Smooth muscle cell (in vitro differentiated cells): Measurements from ENCODE around the gene ABCF1. TPM values are rescaled to one million over a fixed set of nuclear protein-coding genes. Genes with fewer than 3 reads are reported as not detected.
A peak's percentile ranks its signal among the peaks of the same experiment; 100 is the strongest.

ENCODE experiments used
- DNase-seq: peaks from one replicate; lab custom pipeline; 2025; ENCODE audit not compliant: unreplicated experiment; lab: John Stamatoyannopoulos, UW
- H2AFZ ChIP-seq: fragments of 200-600 bp; sonication (generic); 2 replicates; pipeline ENCODE4 v1.6.0; 2016; ENCODE audit warnings: antibody characterized with exemption, low read depth, mild to moderate bottlenecking
- H3F3A ChIP-seq: fragments of 200-600 bp; sonication (generic); 2 replicates; pipeline ENCODE4 v1.6.0; 2017; ENCODE audit warnings: antibody characterized with exemption, low read depth
- H3K27ac ChIP-seq: fragments of 200-600 bp; sonication (generic); 2 replicates; pipeline ENCODE4 v1.5.1; 2016; ENCODE audit warnings: low read depth, mild to moderate bottlenecking
- H3K27me3 ChIP-seq: fragments of 200-600 bp; sonication (generic); 2 replicates; pipeline ENCODE4 v1.6.1; 2016; ENCODE audit warnings: low read depth, mild to moderate bottlenecking
- H3K36me3 ChIP-seq: fragments of 200-600 bp; sonication (generic); 2 replicates; pipeline ENCODE4 v1.5.1; 2016; ENCODE audit warnings: low read depth
- H3K4me1 ChIP-seq: fragments of 200-600 bp; sonication (generic); 2 replicates; pipeline ENCODE4 v1.5.1; 2016; ENCODE audit warnings: low read depth
- H3K4me2 ChIP-seq: fragments of 200-600 bp; sonication (generic); 2 replicates; pipeline ENCODE4 v1.6.0; 2016; ENCODE audit warnings: mild to moderate bottlenecking
- H3K4me3 ChIP-seq: fragments of 200-600 bp; sonication (generic); 2 replicates; pipeline ENCODE4 v1.5.1; 2016; ENCODE audit warnings: mild to moderate bottlenecking
- H3K79me2 ChIP-seq: fragments of 200-600 bp; sonication (generic); 2 replicates; pipeline ENCODE4 v1.6.0; 2016; ENCODE audit warnings: low read depth, mild to moderate bottlenecking
- H3K9ac ChIP-seq: fragments of 200-600 bp; sonication (generic); 2 replicates; pipeline ENCODE4 v1.6.0; 2016; ENCODE audit warnings: low read depth
- H3K9me3 ChIP-seq: fragments of 200-600 bp; sonication (generic); replicated peaks from 2 replicates; pipeline ENCODE4 v1.5.1; 2016; ENCODE audit warnings: low read depth
- H4K20me1 ChIP-seq: fragments of 200-600 bp; sonication (generic); 2 replicates; pipeline ENCODE4 v1.6.0; 2016; ENCODE audit warnings: low read depth
- CTCF ChIP-seq: fragments of 200-600 bp; sonication (generic); IDR thresholded peaks from 2 replicates; pipeline ENCODE4 v1.5.1; 2017; ENCODE audit warnings: borderline replicate concordance, mild to moderate bottlenecking, antibody characterized with exemption; ENCODE audit not compliant: insufficient read depth, poor library complexity, severe bottlenecking
- WGBS: methylation state at CpG from one replicate; pipeline ENCODE4 v1.1.7; 2016; ENCODE audit warnings: low lambda C conversion rate; 5-methylcytosine and 5-hydroxymethylcytosine counted together
- polyA plus RNA-seq: library from polyadenylated mRNA; unstranded; fragments of >200 nt; fragmentation: Nextera tagmentation; extraction: Ambion mirVana; gene quantifications from 2 replicates; pipeline ENCODE4 v1.2.1, GENCODE V29; 2016
- total RNA-seq: library from RNA; depleted of rRNA; stranded (reverse); fragments of >200 nt; gene quantifications from 2 replicates; pipeline ENCODE4 v1.2.3, GENCODE V29; 2014

Gene ABCF1
- total and polyA plus RNA-seq, 2 experiments from 2014 or later, result 34.7 to 39.1 TPM

- Histone ChIP-seq H3K4me2 (peak overlapping the region; percentile 93), H3K9me3 (no peaks in the 10 kb centered on the region)
- 30% methylated on average over 6 of the region's 6 CpGs for WGBS
Observed at GRCh38 chr6:30612687-30613248, 41.5 kb downstream of the ABCF1 start.

GRCh38 chr6:30613251-30614043 is 42.2 kb downstream of the ABCF1 start:
- Histone ChIP-seq H3K36me3 (peaks cover 5% of the 10 kb centered on the region), H3K4me2 (peak overlapping the region; percentile 93), H3F3A (peaks cover 39% of the 10 kb centered on the region), H3K4me3 (peak overlapping the region; percentile 77), H4K20me1 (peaks cover 63% of the 10 kb centered on the region), H3K4me1 (peaks cover 17% of the 10 kb centered on the region), H2AFZ (no peak overlapping the region), H3K27ac (peak overlapping the region; percentile 95), H3K9me3 (no peaks in the 10 kb centered on the region), H3K27me3 (no peaks in the 10 kb centered on the region), H3K79me2 (peaks cover 17% of the 10 kb centered on the region), H3K9ac (peak overlapping the region; percentile 45)
- no peak for TF ChIP-seq CTCF
- DNase-seq, result no peak

More at GRCh38 chr6:30612687-30613248, 41.5 kb downstream of the ABCF1 start:
- H3K4me1 ChIP-seq, result peaks cover 13% of the 10 kb centered on the region
- H3K9ac ChIP-seq, result no peak overlapping the region
- H2AFZ ChIP-seq, result no peak overlapping the region
- H3K27ac ChIP-seq, result peak overlapping the region; percentile 95
- peaks cover 39% of the 10 kb centered on the region for H3F3A ChIP-seq
- DNase-seq, result no peak
- TF ChIP-seq CTCF, result no peak
- H3K27me3 ChIP-seq, result no peaks in the 10 kb centered on the region
- peaks cover 5% of the 10 kb centered on the region for H3K36me3 ChIP-seq
- peaks cover 13% of the 10 kb centered on the region for H3K79me2 ChIP-seq
- peaks cover 70% of the 10 kb centered on the region for H4K20me1 ChIP-seq
- H3K4me3 ChIP-seq, result no peak overlapping the region

- H3K36me3 ChIP-seq, result peaks cover 5% of the 10 kb centered on the region
- H3K9me3 ChIP-seq, result no peaks in the 10 kb centered on the region
- no peak for TF ChIP-seq CTCF
- peak overlapping the region; percentile 95 for H3K27ac ChIP-seq
- H3F3A ChIP-seq, result peaks cover 39% of the 10 kb centered on the region
- no peak for DNase-seq
- peaks cover 56% of the 10 kb centered on the region for H4K20me1 ChIP-seq
- H3K27me3 ChIP-seq, result no peaks in the 10 kb centered on the region
- H3K79me2 ChIP-seq, result peaks cover 25% of the 10 kb centered on the region
- 60% methylated on average over 8 of the region's 8 CpGs for WGBS
- H3K4me3 ChIP-seq, result peak overlapping the region; percentile 77
- peak overlapping the region; percentile 45 for H3K9ac ChIP-seq
- H3K4me2 ChIP-seq, result peak overlapping the region; percentile 93
- no peak overlapping the region for H2AFZ ChIP-seq
- H3K4me1 ChIP-seq, result peaks cover 18% of the 10 kb centered on the region
Observed at GRCh38 chr6:30614044-30614842, 43.0 kb downstream of the ABCF1 start.
